HepG2 (cell line): Measurements from ENCODE around the gene SSBP1. TPM values are rescaled to one million over a fixed set of nuclear protein-coding genes. Genes with fewer than 3 reads are reported as not detected.

ENCODE experiments used
- ARID2 ChIP-seq: sonication (generic); formaldehyde crosslinking; IDR thresholded peaks from 2 replicates; pipeline ENCODE4 v1.8.1; 2022; ENCODE audit warnings: mild to moderate bottlenecking, missing genetic modification reagents, borderline replicate concordance
- ATF3 ChIP-seq: sonication (generic); formaldehyde crosslinking; IDR thresholded peaks from 2 replicates; pipeline ENCODE4 v1.4.0; 2020; ENCODE audit warnings: missing genetic modification reagents
- FIP1L1 ChIP-seq: fragments of 200-400 bp; formaldehyde crosslinking; IDR thresholded peaks from 2 replicates; pipeline ENCODE4 v1.6.1; 2018; ENCODE audit warnings: low read depth, mild to moderate bottlenecking, low read length, moderate library complexity, borderline replicate concordance; ENCODE audit not compliant: insufficient read depth
- GATAD1 ChIP-seq: IDR thresholded peaks from 2 replicates; pipeline ENCODE4 v1.6.1; 2016; ENCODE audit warnings: missing genetic modification reagents, missing compliant biosample characterization
- GATAD2A ChIP-seq: IDR thresholded peaks from 2 replicates; pipeline ENCODE4 v1.6.1; 2016
- HCFC1 ChIP-seq: fragments of 150-350 bp; IDR thresholded peaks from 2 replicates; pipeline ENCODE4 v1.6.1; 2014; ENCODE audit warnings: low read depth, low read length
- KDM5B ChIP-seq: sonication (generic); formaldehyde crosslinking; IDR thresholded peaks from 2 replicates; pipeline ENCODE4 v1.4.0; 2020; ENCODE audit warnings: missing genetic modification reagents, mild to moderate bottlenecking, borderline replicate concordance
- MAZ ChIP-seq, 2 experiments: sonication (generic) in 1 of 2; formaldehyde crosslinking in 1 of 2; IDR thresholded peaks; 2 replicates each; pipeline versions ENCODE4 v1.5.0 to v1.6.1; 2012 to 2020; ENCODE audit warnings: low read depth in 2 of 2, mild to moderate bottlenecking in 2 of 2, borderline replicate concordance in 1 of 2, improper control_type of control experiment in 1 of 2, low read length in 1 of 2, missing genetic modification reagents in 1 of 2, moderate library complexity in 1 of 2
- MIER3 ChIP-seq: IDR thresholded peaks from 2 replicates; pipeline ENCODE4 v1.6.1; 2016; ENCODE audit warnings: missing compliant biosample characterization, borderline replicate concordance
- PBX3 ChIP-seq: sonication (generic); formaldehyde crosslinking; IDR thresholded peaks from 2 replicates; pipeline ENCODE4 v1.8.1; 2023; ENCODE audit warnings: missing genetic modification reagents, inconsistent platforms, borderline replicate concordance
- PHF8 ChIP-seq: sonication (generic); formaldehyde crosslinking; IDR thresholded peaks from 2 replicates; pipeline ENCODE4 v1.5.0; 2020; ENCODE audit warnings: missing genetic modification reagents
- PPARG ChIP-seq: conservative IDR thresholded peaks from 2 replicates; pipeline ENCODE4 v1.6.1; 2016; ENCODE audit warnings: missing biosample characterization, missing genetic modification reagents
- SCMH1 ChIP-seq: sonication (generic); formaldehyde crosslinking; IDR thresholded peaks from 2 replicates; pipeline ENCODE4 v1.9.0; 2021; ENCODE audit warnings: missing genetic modification reagents, mild to moderate bottlenecking, borderline replicate concordance
- SP2 ChIP-seq: sonication (generic); formaldehyde crosslinking; IDR thresholded peaks from 2 replicates; pipeline ENCODE4 v1.5.1; 2020; ENCODE audit warnings: mild to moderate bottlenecking, missing genetic modification reagents
- YEATS2 ChIP-seq: sonication (generic); formaldehyde crosslinking; IDR thresholded peaks from 2 replicates; pipeline ENCODE4 v1.4.0; 2020; ENCODE audit warnings: missing genetic modification reagents, borderline replicate concordance
- ZC3H13 ChIP-seq: sonication (generic); formaldehyde crosslinking; IDR thresholded peaks from 2 replicates; pipeline ENCODE4 v1.8.1; 2023; ENCODE audit warnings: mild to moderate bottlenecking, missing genetic modification reagents, moderate library complexity
- ZNF616 ChIP-seq: sonication (generic); formaldehyde crosslinking; IDR thresholded peaks from 2 replicates; pipeline ENCODE4 v1.5.0; 2020; ENCODE audit warnings: low read depth, mild to moderate bottlenecking, missing genetic modification reagents
- ZNF639 ChIP-seq: conservative IDR thresholded peaks from 2 replicates; pipeline ENCODE4 v1.6.1; 2018; ENCODE audit warnings: missing genetic modification reagents
- ZNF781 ChIP-seq: sonication (generic); formaldehyde crosslinking; IDR thresholded peaks from 2 replicates; pipeline ENCODE4 v1.5.1; 2020; ENCODE audit warnings: borderline replicate concordance, mild to moderate bottlenecking, missing genetic modification reagents; ENCODE audit errors: not compliant biosample characterization
- ZSCAN29 ChIP-seq: sonication (generic); formaldehyde crosslinking; conservative IDR thresholded peaks from 2 replicates; pipeline ENCODE4 v1.4.0; 2020; ENCODE audit warnings: mild to moderate bottlenecking, missing genetic modification reagents
- polyA plus RNA-seq, 8 experiments: library from polyadenylated mRNA; depleted of rRNA in 3 of 8; stranded (reverse) in 7 of 8; unstranded in 1 of 8; fragments of >200 nt; fragmentation: Illumina TruSeq in 4 of 8; extraction: Trizol in 4 of 8; gene quantifications; 2 replicates each; pipeline versions ENCODE4 v1.2.1 to v1.2.3, GENCODE V29; 2011 to 2016; ENCODE audit warnings: low read depth in 4 of 8, missing spikeins in 1 of 8, mixed read lengths in 1 of 8; ENCODE audit not compliant: insufficient read depth in 1 of 8
- total RNA-seq, 5 experiments: library from RNA; depleted of rRNA; stranded (reverse); fragments of >200 nt; fragmentation: Illumina TruSeq; extraction: Trizol; gene quantifications; 2 replicates each; pipeline ENCODE4 v1.2.3, GENCODE V29; 2016; ENCODE audit warnings: low read depth in 1 of 5
- TF ChIP-seq, protein P1 (sequence below): sonication (generic); formaldehyde crosslinking; IDR thresholded peaks from 2 replicates; pipeline ENCODE4 v1.5.0; 2020; ENCODE audit warnings: mild to moderate bottlenecking, missing genetic modification reagents
- TF ChIP-seq, protein P2 (sequence below): IDR thresholded peaks from 2 replicates; pipeline ENCODE4 v1.6.1; 2016; ENCODE audit warnings: mild to moderate bottlenecking, missing biosample characterization, missing genetic modification reagents

Gene SSBP1
- total and polyA plus RNA-seq, 2 of the 13 experiments (the other 11 are each of a cell fraction or from before 2014, with no cell fraction given): 64.4 to 254 TPM

DNA sequence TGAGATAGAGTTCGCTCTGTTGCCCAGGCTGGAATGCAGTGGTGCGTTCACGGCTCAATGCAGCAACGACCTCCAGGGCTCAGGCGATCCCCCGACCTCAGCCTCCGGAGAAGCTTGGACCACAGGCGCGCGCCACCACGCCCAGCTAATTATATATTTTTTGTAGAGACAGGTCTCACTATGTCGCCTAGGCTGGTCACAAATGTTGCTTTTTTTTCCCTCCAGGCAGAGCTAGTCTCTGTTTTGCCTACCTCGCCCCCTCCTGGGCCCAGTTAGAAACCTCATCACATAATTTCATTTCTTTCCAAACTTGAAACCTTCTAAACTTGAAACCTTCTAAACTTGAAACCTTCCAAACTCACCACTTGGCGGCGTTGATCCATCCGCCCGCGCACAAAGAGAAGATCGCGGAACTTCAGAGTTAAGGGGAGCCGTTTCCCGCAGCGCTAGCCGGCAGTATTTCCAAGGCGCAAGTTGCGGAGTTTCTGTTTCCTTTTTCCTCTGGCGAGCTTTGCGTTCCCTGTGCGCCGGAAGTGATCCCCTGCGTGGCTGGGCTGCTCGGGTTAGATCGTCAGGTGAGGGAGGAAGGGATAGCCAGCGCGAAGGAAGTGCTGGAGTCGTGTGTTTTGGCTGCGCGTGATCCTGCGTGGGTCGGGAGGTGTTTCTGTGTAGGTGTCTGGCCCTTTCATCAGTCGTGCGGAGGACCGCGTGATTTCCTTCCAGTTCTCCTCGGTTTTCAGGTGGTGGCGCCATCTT lies at the start of gene SSBP1 (continued):
- peak; percentile 85 for TF ChIP-seq HCFC1
- peak; percentile 94 for TF ChIP-seq ZNF781 (CRISPR knock-in tag)
- peak; percentile 99 for TF ChIP-seq GATAD1
- peak; percentile 99 for TF ChIP-seq YEATS2 (CRISPR knock-in tag)
- peak; percentile 84 for TF ChIP-seq ZNF639 (CRISPR knock-in tag)
- TF ChIP-seq ATF3: peak; percentile 69; the same call in 1 of the 2 replicates
- TF ChIP-seq FIP1L1: 0 out of 2 replicates have a peak, but pooled peaks have one; percentile 52
- peak; percentile 72 for TF ChIP-seq PPARG (CRISPR knock-in tag)
- TF ChIP-seq, protein P1, sequence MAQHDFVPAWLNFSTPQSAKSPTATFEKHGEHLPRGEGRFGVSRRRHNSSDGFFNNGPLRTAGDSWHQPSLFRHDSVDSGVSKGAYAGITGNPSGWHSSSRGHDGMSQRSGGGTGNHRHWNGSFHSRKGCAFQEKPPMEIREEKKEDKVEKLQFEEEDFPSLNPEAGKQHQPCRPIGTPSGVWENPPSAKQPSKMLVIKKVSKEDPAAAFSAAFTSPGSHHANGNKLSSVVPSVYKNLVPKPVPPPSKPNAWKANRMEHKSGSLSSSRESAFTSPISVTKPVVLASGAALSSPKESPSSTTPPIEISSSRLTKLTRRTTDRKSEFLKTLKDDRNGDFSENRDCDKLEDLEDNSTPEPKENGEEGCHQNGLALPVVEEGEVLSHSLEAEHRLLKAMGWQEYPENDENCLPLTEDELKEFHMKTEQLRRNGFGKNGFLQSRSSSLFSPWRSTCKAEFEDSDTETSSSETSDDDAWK (CRISPR knock-in tag): no peak
- TF ChIP-seq KDM5B (CRISPR knock-in tag): peak; percentile 83; the same call in 1 of the 2 replicates
- peak; percentile 91 for TF ChIP-seq GATAD2A (CRISPR knock-in tag)
- TF ChIP-seq PBX3 (CRISPR knock-in tag): no peak; the same call in 1 of the 2 replicates
- TF ChIP-seq MIER3: peak; percentile 94; the same call in 1 of the 2 replicates
- TF ChIP-seq PHF8 (CRISPR knock-in tag): peak; percentile 94
- TF ChIP-seq ZNF616: no peak
- TF ChIP-seq, protein P2, sequence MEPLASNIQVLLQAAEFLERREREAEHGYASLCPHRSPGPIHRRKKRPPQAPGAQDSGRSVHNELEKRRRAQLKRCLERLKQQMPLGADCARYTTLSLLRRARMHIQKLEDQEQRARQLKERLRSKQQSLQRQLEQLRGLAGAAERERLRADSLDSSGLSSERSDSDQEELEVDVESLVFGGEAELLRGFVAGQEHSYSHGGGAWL (CRISPR knock-in tag): peak; percentile 72; the same call in 1 of the 2 replicates
- TF ChIP-seq ZC3H13: no peak
- peak; percentile 89; the same call in 1 of the 2 replicates for TF ChIP-seq ZSCAN29 (CRISPR knock-in tag)
- peak; percentile 64; the same call in 1 of the 2 replicates for TF ChIP-seq MAZ (IDR thresholded peaks at IDR 0.05; ENCODE audit: borderline replicate concordance, low read depth, low read length)
- peak; percentile 70 for TF ChIP-seq MAZ (CRISPR knock-in tag; IDR thresholded peaks at IDR 0.05; ENCODE audit: low read depth)
- peak; percentile 80 for TF ChIP-seq ARID2 (CRISPR knock-in tag)
- no peak for TF ChIP-seq SCMH1 (CRISPR knock-in tag)
- TF ChIP-seq SP2: peak; percentile 64; the same call in 1 of the 2 replicates
